22Rv1 (cell line): ENCODE measurements around the gene LILRB3.
"Not testable (repeated sequence)": the region's sequence is repeated elsewhere in the genome, so short reads cannot be mapped to it uniquely, and the experiment has no call there.

Experiments
- ZFX ChIP-seq: fragments of 450-650 bp; IDR thresholded peaks from 2 replicates; pipeline ENCODE4 v1.6.1; 2017; ENCODE audit warnings: antibody characterized with exemption, borderline replicate concordance
- TF ChIP-seq, protein P1 (sequence below): fragments of 450-650 bp; IDR thresholded peaks from 2 replicates; pipeline ENCODE4 v1.5.1; 2017; ENCODE audit warnings: mild to moderate bottlenecking

DNA sequence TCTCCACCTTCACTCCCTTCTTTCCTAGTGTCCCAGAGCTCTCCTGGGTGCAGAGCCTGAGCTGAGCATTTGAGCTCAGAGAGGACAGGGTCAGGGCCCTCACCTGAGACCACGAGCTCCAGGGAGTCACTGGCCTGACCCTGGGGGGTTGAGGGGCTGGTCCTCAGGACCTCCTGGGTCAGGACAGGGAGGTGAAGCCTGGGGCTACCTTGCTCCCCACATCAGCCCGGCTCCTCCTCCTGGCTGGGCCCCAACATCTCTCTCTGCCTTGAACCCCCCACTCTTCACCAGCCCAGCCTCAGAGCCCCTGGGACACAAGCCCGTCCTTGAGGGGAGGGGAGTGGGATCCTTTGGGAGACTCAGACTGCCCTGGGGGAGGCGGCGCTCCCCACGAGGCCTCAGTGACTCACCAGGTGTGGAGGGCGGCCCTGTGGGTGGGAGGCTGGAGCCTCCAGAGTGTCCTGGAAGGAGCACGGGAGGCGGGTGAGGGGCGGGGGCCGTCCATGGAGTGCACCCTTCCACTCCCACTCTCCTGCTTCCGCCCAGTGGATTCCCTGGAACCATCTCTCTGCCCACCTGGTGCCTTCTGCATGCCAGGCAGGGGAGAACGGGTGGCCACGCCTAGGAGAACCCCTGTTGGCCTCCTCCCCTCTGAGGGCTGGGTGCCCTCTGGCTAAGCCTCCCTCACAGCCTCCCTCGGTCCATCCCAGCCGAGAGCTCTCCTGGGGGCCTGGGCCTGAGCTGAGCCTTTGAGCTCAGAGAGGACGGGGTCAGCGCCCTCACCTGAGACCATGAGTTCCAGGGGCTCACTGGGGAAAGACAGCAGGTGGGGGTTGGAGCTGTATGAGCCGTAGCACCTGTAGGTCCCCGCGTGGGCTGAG is 16.9 kb upstream of the LILRB3 start:
- TF ChIP-seq, protein P1, sequence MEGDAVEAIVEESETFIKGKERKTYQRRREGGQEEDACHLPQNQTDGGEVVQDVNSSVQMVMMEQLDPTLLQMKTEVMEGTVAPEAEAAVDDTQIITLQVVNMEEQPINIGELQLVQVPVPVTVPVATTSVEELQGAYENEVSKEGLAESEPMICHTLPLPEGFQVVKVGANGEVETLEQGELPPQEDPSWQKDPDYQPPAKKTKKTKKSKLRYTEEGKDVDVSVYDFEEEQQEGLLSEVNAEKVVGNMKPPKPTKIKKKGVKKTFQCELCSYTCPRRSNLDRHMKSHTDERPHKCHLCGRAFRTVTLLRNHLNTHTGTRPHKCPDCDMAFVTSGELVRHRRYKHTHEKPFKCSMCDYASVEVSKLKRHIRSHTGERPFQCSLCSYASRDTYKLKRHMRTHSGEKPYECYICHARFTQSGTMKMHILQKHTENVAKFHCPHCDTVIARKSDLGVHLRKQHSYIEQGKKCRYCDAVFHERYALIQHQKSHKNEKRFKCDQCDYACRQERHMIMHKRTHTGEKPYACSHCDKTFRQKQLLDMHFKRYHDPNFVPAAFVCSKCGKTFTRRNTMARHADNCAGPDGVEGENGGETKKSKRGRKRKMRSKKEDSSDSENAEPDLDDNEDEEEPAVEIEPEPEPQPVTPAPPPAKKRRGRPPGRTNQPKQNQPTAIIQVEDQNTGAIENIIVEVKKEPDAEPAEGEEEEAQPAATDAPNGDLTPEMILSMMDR, result not testable (repeated sequence)
- TF ChIP-seq ZFX, result not testable (repeated sequence)
